BLaER1 (cell line): ENCODE measurements around the gene FLNA.

ENCODE experiments used
- H3K27ac ChIP-seq: shearing (Covaris generic); formaldehyde crosslinking; 2 replicates; pipeline ENCODE4 v1.8.1; 2022
- H3K27me3 ChIP-seq: shearing (Covaris generic); formaldehyde crosslinking; 2 replicates; pipeline ENCODE4 v1.8.1; 2022
- H3K36me3 ChIP-seq: shearing (Covaris generic); formaldehyde crosslinking; 2 replicates; pipeline ENCODE4 v1.8.1; 2022
- H3K4me1 ChIP-seq: shearing (Covaris generic); formaldehyde crosslinking; 2 replicates; pipeline ENCODE4 v1.8.1; 2022
- H3K4me2 ChIP-seq: shearing (Covaris generic); formaldehyde crosslinking; 2 replicates; pipeline ENCODE4 v1.8.1; 2022
- H3K4me3 ChIP-seq: shearing (Covaris generic); formaldehyde crosslinking; 2 replicates; pipeline ENCODE4 v1.8.1; 2022
- H3K9ac ChIP-seq: shearing (Covaris generic); formaldehyde crosslinking; 2 replicates; pipeline ENCODE4 v1.8.1; 2022
- H3K9me3 ChIP-seq: shearing (Covaris generic); formaldehyde crosslinking; 2 replicates; pipeline ENCODE4 v1.8.1; 2022
- H4K20me1 ChIP-seq: shearing (Covaris generic); formaldehyde crosslinking; 2 replicates; pipeline ENCODE4 v1.8.1; 2022
- Cebpa-rat ChIP-seq: shearing (Covaris generic); IDR thresholded peaks from 2 replicates; pipeline ENCODE4 v1.8.1; 2022

The FLNA gene

GRCh38 chrX:154353172-154353843 is 21.1 kb downstream of the FLNA start:
- Histone ChIP-seq H3K4me3 (no peak overlapping the region), H3K27ac (no peak overlapping the region), H3K36me3 (peaks cover 98% of the 10 kb centered on the region), H3K27me3 (peaks cover 19% of the 10 kb centered on the region; the same call in 1 of the 2 replicates), H4K20me1 (peaks cover 71% of the 10 kb centered on the region), H3K9me3 (peaks cover 18% of the 10 kb centered on the region; the same call in 1 of the 2 replicates), H3K4me2 (no peak overlapping the region), H3K4me1 (peaks cover 3% of the 10 kb centered on the region; the same call in 1 of the 2 replicates), H3K9ac (no peak overlapping the region)
- TF ChIP-seq Cebpa-rat: no peak

GRCh38 chrX:154352466-154352865 is 22.0 kb downstream of the FLNA start:
- no peak overlapping the region for H3K4me3 ChIP-seq
- peaks cover 63% of the 10 kb centered on the region for H4K20me1 ChIP-seq
- TF ChIP-seq Cebpa-rat: no peak
- H3K27ac ChIP-seq: no peak overlapping the region
- H3K4me1 ChIP-seq: peaks cover 12% of the 10 kb centered on the region
- H3K9ac ChIP-seq: no peak overlapping the region
- peaks cover 89% of the 10 kb centered on the region for H3K36me3 ChIP-seq
- no peak overlapping the region for H3K4me2 ChIP-seq
- peaks cover 11% of the 10 kb centered on the region; the same call in 1 of the 2 replicates for H3K9me3 ChIP-seq
- peaks cover 19% of the 10 kb centered on the region; the same call in 1 of the 2 replicates for H3K27me3 ChIP-seq

DNA sequence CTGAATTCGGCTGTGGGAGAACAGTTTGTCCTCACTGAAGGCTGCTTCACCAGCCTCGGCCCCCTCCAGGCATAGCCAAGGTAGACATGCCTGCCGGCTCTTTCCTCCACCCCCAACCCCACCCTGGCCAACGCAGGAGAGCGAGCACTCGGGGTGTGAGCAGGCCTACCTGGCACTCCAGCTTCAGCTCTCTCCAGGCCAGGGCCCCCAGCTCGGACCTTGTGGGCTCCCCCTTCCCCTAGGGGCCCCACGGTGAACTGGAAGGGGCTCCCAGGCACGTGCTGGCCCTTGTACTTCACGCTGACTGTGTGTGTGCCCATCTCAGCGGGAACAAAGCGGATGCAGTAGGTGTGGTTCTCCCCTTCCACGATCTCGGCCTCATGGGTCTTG is 22.4 kb downstream of the FLNA start:
- TF ChIP-seq Cebpa-rat: no peak
- H3K9ac ChIP-seq: no peak overlapping the region
- H3K4me1 ChIP-seq: peaks cover 15% of the 10 kb centered on the region
- H3K27ac ChIP-seq: no peak overlapping the region
- 0 out of 2 replicates have a peak, but pooled peaks cover 9% of the 10 kb centered on the region for H3K9me3 ChIP-seq
- H4K20me1 ChIP-seq: peaks cover 58% of the 10 kb centered on the region
- H3K27me3 ChIP-seq: peaks cover 19% of the 10 kb centered on the region; the same call in 1 of the 2 replicates
- H3K36me3 ChIP-seq: peaks cover 85% of the 10 kb centered on the region
- H3K4me3 ChIP-seq: no peak overlapping the region
- no peak overlapping the region for H3K4me2 ChIP-seq

GRCh38 chrX:154351183-154352011 is 23.0 kb downstream of the FLNA start:
- Histone ChIP-seq H3K36me3 (peaks cover 78% of the 10 kb centered on the region), H3K4me2 (no peak overlapping the region), H3K4me1 (peaks cover 15% of the 10 kb centered on the region), H3K9ac (no peak overlapping the region), H4K20me1 (peaks cover 52% of the 10 kb centered on the region), H3K27me3 (peaks cover 19% of the 10 kb centered on the region; the same call in 1 of the 2 replicates), H3K4me3 (no peak overlapping the region), H3K9me3 (0 out of 2 replicates have a peak, but pooled peaks cover 3% of the 10 kb centered on the region), H3K27ac (no peak overlapping the region)
- TF ChIP-seq Cebpa-rat: no peak

GRCh38 chrX:154350429-154351182 is 23.8 kb downstream of the FLNA start:
- H3K4me1 ChIP-seq: peaks cover 15% of the 10 kb centered on the region
- H3K4me3 ChIP-seq: no peak overlapping the region
- H3K4me2 ChIP-seq: no peak overlapping the region
- H3K27me3 ChIP-seq: peaks cover 19% of the 10 kb centered on the region; the same call in 1 of the 2 replicates
- no peak overlapping the region for H3K9ac ChIP-seq
- peaks cover 45% of the 10 kb centered on the region; the same call in 1 of the 2 replicates for H4K20me1 ChIP-seq
- H3K27ac ChIP-seq: no peak overlapping the region
- TF ChIP-seq Cebpa-rat: no peak
- H3K9me3 ChIP-seq: no peaks in the 10 kb centered on the region
- H3K36me3 ChIP-seq: peaks cover 71% of the 10 kb centered on the region

DNA sequence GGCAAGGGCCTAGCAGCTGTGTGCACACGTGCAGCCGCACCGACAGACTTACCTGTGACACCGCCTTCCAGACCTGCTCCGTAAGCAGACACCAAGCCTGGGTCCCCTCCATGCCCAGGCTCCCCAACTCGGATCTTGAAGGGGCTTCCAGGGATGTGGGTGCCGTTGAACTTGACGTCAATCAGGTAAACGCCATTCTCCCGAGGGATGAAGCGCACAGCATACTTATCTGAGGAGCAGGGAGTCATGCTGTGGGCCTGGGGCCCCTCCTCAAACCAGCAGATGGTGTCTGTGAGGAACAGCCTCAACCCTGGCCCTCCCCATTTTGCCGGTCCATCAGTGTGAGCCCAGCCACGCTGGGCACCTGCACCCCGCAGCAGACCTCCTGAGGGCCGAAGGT is 24.5 kb downstream of the FLNA start:
- no peak for TF ChIP-seq Cebpa-rat
- peaks cover 15% of the 10 kb centered on the region for H3K4me1 ChIP-seq
- no peak overlapping the region for H3K4me3 ChIP-seq
- peaks cover 41% of the 10 kb centered on the region; the same call in 1 of the 2 replicates for H4K20me1 ChIP-seq
- no peak overlapping the region for H3K4me2 ChIP-seq
- H3K9me3 ChIP-seq: no peaks in the 10 kb centered on the region
- H3K36me3 ChIP-seq: peaks cover 65% of the 10 kb centered on the region
- H3K27me3 ChIP-seq: peaks cover 19% of the 10 kb centered on the region; the same call in 1 of the 2 replicates
- H3K27ac ChIP-seq: no peak overlapping the region
- no peak overlapping the region for H3K9ac ChIP-seq

DNA sequence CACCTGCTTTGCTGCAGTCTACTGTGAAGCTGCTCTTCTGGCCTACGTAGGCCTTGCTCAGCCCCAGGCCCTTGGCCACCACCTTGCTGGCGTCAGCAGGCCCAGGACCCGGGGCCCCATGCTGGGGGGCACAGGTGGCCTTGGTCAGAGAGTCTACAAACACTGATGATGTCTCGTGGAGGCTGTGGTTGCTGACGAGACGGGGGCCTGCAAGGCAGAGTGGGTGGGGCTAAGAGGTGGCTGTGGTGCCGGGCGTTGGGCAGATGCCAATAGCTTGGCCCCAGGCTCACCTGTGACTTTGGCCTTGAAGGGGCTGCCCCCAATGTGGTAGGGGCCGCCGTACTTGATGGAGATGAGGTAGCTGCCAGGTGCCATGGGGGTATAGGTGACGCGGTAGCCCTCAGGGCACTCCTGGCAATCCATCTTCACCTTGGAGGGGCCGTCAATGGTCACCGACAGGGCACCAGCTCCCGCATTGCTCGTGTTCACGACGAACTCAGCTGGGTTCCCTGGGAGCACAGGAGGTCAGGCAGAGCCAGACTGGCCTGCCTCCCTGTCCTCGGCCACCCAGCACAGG is 25.0 kb downstream of the FLNA start:
- TF ChIP-seq Cebpa-rat: no peak
- peaks cover 19% of the 10 kb centered on the region; the same call in 1 of the 2 replicates for H3K27me3 ChIP-seq
- no peak overlapping the region for H3K4me2 ChIP-seq
- H3K36me3 ChIP-seq: peaks cover 60% of the 10 kb centered on the region
- H3K27ac ChIP-seq: no peak overlapping the region
- no peak overlapping the region for H3K4me3 ChIP-seq
- no peak overlapping the region for H3K9ac ChIP-seq
- peaks cover 15% of the 10 kb centered on the region for H3K4me1 ChIP-seq
- H4K20me1 ChIP-seq: peaks cover 39% of the 10 kb centered on the region; the same call in 1 of the 2 replicates
- no peaks in the 10 kb centered on the region for H3K9me3 ChIP-seq

GRCh38 chrX:154348646-154349358 is 25.6 kb downstream of the FLNA start:
- Histone ChIP-seq H3K36me3 (peaks cover 53% of the 10 kb centered on the region), H3K4me3 (no peak overlapping the region), H3K9me3 (no peaks in the 10 kb centered on the region), H3K4me1 (peaks cover 15% of the 10 kb centered on the region), H3K4me2 (no peak overlapping the region), H3K9ac (no peak overlapping the region), H4K20me1 (peaks cover 33% of the 10 kb centered on the region; the same call in 1 of the 2 replicates), H3K27me3 (peaks cover 19% of the 10 kb centered on the region; the same call in 1 of the 2 replicates), H3K27ac (no peak overlapping the region; the same call in 1 of the 2 replicates)
- no peak for TF ChIP-seq Cebpa-rat
